Cardiac muscle cell (in vitro differentiated cells and primary cell): ENCODE measurements around the gene MAU2. TPM values are rescaled to one million over a fixed set of nuclear protein-coding genes. Genes with fewer than 3 reads are reported as not detected.

ENCODE experiments used
- DNase-seq, 2 donors: peaks; one replicate each; pipeline versions ENCODE4 v3.0.0 to v3.0.0-alpha.2; 2010 to 2017; ENCODE audit warnings: low read depth in 1 of 2, low spot score in 1 of 2
- H3K27ac ChIP-seq: fragments of 200-600 bp; sonication (generic); 2 replicates; pipeline ENCODE4 v1.5.1; 2016
- H3K27me3 ChIP-seq: fragments of 200-600 bp; sonication (generic); 2 replicates; pipeline ENCODE4 v1.6.0; 2016; ENCODE audit warnings: control low read depth
- H3K36me3 ChIP-seq: fragments of 200-600 bp; sonication (generic); 2 replicates; pipeline ENCODE4 v1.5.1; 2016; ENCODE audit warnings: control low read depth
- H3K4me1 ChIP-seq: fragments of 200-600 bp; sonication (generic); 2 replicates; pipeline ENCODE4 v1.8.1; 2017; ENCODE audit warnings: low read depth, mild to moderate bottlenecking, mixed run types
- H3K4me3 ChIP-seq: fragments of 200-600 bp; sonication (generic); 2 replicates; pipeline ENCODE4 v1.5.1; 2016; ENCODE audit warnings: mild to moderate bottlenecking
- H3K9me3 ChIP-seq: fragments of 200-600 bp; sonication (generic); 2 replicates; pipeline ENCODE4 v1.5.1; 2017; ENCODE audit warnings: low read depth, mild to moderate bottlenecking, control low read depth
- polyA plus RNA-seq: library from polyadenylated mRNA; unstranded; fragments of >200 nt; fragmentation: Nextera tagmentation; extraction: Ambion mirVana; gene quantifications from 2 replicates; pipeline ENCODE4 v1.2.1, GENCODE V29; 2016
- total RNA-seq: library from RNA; depleted of rRNA; stranded (reverse); fragments of >200 nt; gene quantifications from 2 replicates; pipeline ENCODE4 v1.2.3, GENCODE V29; 2016
- TF ChIP-seq, protein P1 (sequence below): IDR thresholded peaks from 2 replicates; pipeline ENCODE4 v1.5.1; 2012; ENCODE audit warnings: low read depth, mild to moderate bottlenecking, low read length

MAU2 gene
- total and polyA plus RNA-seq, 2 experiments from 2014 or later = 43.6 to 78.5 TPM

DNA sequence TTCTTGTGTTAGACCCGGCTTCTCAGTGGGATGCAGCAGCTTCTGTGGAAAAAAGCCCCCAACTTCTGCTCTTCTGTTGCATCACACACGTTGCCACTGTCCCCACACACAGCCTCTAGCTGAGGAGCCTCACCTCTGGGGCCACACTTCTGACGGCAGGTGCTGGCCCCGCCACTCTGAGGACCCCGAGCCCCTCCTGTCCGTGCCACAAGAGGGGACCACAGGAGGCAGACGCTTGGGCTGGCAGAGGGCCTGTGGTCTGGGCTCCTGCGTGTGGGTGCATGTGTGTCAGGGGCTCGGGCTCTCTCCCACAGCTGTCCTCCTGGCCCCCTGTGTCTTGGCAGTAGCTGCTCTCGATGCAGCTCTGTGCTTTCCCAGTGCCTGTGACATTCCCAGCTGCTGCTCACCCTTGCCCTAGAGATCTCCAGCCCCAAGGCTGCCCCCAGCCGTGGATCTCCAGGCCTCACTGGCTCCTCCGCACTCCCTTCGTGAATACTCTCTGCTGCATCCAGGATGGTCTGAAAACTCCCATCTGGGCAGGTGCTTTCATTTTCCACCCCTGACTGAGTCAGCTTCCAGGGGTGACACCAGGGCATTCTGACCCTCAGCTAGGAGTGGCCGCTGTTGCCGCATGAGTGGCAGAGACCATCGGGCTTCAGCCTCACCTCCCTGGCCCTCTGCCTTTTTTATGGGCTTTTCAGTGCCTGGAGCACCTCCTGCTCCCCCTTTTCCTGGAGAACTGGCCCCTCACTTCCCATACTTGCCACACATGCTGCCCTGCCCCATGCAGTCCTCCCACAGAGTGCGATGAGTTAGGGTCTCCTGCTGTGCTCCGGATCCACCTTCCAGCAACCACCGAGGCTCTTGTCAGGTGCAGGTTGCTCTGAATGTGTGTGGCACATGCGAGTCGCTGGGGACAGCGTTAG is 13.7 kb downstream of the MAU2 start:
- no peak for DNase-seq
- TF ChIP-seq, protein P1, sequence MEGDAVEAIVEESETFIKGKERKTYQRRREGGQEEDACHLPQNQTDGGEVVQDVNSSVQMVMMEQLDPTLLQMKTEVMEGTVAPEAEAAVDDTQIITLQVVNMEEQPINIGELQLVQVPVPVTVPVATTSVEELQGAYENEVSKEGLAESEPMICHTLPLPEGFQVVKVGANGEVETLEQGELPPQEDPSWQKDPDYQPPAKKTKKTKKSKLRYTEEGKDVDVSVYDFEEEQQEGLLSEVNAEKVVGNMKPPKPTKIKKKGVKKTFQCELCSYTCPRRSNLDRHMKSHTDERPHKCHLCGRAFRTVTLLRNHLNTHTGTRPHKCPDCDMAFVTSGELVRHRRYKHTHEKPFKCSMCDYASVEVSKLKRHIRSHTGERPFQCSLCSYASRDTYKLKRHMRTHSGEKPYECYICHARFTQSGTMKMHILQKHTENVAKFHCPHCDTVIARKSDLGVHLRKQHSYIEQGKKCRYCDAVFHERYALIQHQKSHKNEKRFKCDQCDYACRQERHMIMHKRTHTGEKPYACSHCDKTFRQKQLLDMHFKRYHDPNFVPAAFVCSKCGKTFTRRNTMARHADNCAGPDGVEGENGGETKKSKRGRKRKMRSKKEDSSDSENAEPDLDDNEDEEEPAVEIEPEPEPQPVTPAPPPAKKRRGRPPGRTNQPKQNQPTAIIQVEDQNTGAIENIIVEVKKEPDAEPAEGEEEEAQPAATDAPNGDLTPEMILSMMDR = no peak
- H3K27me3 ChIP-seq = no peaks in the 10 kb centered on the region
- H3K27ac ChIP-seq = no peak overlapping the region
- H3K36me3 ChIP-seq = peaks cover 21% of the 10 kb centered on the region
- H3K9me3 ChIP-seq = no peaks in the 10 kb centered on the region
- H3K4me3 ChIP-seq = no peak overlapping the region
- H3K4me1 ChIP-seq = no peaks in the 10 kb centered on the region

DNA sequence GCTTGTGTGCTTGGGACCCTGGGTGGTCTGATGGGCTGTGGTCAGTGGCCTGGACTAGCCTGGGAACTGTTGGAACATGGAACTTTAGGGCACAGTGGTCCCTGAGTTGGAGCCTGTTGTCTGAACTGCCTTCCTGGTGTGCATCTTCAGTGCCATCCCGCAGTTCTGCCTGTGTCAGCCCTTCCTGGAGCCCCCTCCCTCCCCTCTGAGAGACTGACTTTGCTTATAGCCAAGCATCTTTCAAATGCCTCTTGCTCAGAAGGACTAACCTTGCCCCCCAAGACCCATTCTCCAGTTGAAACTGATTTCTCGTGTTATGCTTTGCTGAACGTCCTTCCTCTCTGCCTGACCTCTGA is 14.3 kb downstream of the MAU2 start:
- H3K36me3 ChIP-seq = peaks cover 23% of the 10 kb centered on the region
- H3K27me3 ChIP-seq = no peaks in the 10 kb centered on the region
- H3K9me3 ChIP-seq = no peaks in the 10 kb centered on the region
- no peak overlapping the region for H3K27ac ChIP-seq
- TF ChIP-seq, protein P1 = no peak
- no peaks in the 10 kb centered on the region for H3K4me1 ChIP-seq
- DNase-seq = no peak
- H3K4me3 ChIP-seq = no peak overlapping the region

DNA sequence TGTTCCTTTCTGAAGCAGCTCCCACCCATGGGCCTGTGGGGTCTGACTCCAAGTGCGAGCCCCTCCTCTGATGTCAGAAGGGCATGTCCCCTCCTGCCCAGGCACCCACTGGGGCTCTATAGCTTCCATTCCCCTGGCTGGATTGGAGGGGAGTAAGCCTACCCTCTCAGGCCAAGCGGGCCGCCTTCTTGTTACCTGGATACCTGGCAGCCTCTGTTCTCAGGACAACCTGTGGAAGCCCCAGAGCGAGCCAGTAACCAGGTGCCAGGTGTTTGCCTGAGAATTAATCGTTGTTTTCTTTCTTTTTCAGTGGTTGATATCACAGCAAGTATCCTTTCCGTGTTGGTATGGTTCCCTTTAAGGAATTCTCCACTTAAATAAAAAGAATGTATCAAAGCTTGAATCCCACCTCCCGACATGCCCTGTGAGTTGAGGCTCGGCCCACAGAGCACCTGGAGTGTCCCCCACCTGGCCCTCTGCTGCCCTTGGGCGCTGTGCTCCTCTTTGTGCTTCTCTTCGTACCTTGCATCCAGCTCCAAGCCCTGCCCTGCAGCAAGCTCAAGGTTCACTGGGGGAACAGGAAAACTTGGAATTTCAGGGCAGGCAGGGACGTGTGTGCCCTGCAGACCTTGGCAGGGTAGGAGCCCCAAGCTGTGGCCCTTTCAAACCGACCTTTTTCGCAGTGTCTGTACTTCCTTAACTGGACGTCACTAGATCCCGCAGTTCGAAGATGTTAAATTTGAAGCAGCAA is 15.0 kb downstream of the MAU2 start:
- DNase-seq = no peak
- H3K27ac ChIP-seq = no peak overlapping the region
- H3K9me3 ChIP-seq = no peaks in the 10 kb centered on the region
- no peak overlapping the region for H3K4me3 ChIP-seq
- H3K4me1 ChIP-seq = no peaks in the 10 kb centered on the region
- peaks cover 23% of the 10 kb centered on the region for H3K36me3 ChIP-seq
- TF ChIP-seq, protein P1 = no peak
- no peaks in the 10 kb centered on the region for H3K27me3 ChIP-seq

DNA sequence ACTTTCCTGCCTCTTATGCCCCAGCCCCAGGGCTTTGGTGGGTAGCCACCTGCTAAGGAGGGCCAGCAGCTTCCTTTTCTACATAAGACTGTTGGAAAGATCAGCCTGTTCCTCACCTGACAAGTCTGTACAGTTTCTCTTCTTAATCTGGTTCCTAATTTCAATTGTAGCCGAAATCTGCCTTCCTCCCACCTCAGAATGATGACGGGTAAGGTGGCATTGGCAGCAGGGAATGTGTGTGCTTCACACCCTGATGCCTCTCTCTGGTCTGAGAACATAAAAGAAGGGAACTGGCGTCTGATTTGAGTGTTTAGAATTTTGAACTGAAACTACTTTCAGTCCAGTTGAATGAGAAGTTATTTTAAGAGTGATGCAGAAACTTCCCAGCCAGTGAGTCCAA is 16.0 kb downstream of the MAU2 start:
- Histone ChIP-seq H3K36me3 (peaks cover 23% of the 10 kb centered on the region), H3K27me3 (no peaks in the 10 kb centered on the region), H3K27ac (no peak overlapping the region)

DNA sequence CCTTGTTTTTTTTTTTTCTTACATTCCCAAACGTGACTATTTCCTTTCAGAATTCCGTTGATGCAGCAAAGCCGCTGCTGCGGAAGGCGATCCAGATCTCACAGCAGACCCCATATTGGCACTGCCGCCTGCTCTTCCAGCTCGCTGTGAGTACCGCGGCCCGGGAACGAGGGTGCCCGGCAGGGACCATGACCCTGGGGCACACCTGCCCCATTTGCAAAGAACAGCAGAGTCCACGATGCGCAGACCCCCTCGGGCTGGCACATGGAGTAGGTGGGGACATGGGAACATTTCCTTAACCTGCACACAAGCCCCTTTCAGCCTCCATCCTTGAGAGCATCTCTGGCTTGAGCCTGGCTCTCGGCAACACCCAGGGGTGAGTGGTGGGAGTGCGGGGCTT is 16.5 kb downstream of the MAU2 start:
- H3K27ac ChIP-seq = no peak overlapping the region
- TF ChIP-seq, protein P1 = no peak
- peaks cover 23% of the 10 kb centered on the region for H3K36me3 ChIP-seq

More for the DNA sequence above, 16.0 kb downstream of the MAU2 start:
- DNase-seq = no peak
- TF ChIP-seq, protein P1 = no peak
- H3K4me1 ChIP-seq = no peaks in the 10 kb centered on the region
- no peak overlapping the region for H3K4me3 ChIP-seq
- no peaks in the 10 kb centered on the region for H3K9me3 ChIP-seq

More for the DNA sequence above, 16.5 kb downstream of the MAU2 start:
- no peak for DNase-seq
- Histone ChIP-seq H3K4me3 (no peak overlapping the region), H3K9me3 (no peaks in the 10 kb centered on the region), H3K27me3 (no peaks in the 10 kb centered on the region), H3K4me1 (no peaks in the 10 kb centered on the region)
